Cardiac fibroblast (primary cell): ENCODE results near the gene EDIL3.
A peak's percentile ranks its signal among the peaks of the same experiment; 100 is the strongest.

Experiments
- DNase-seq, 2 donors: peaks; one replicate each; pipeline versions ENCODE4 v3.0.0 to v3.0.0-alpha.2; 2010; ENCODE audit warnings: low read depth in 2 of 2
- H3K4me3 ChIP-seq, 2 donors: replicated peaks in 1 of 2; 1 replicate in 1 of 2; 2 replicates in 1 of 2; pipeline ENCODE4 v1.5.1; 2011; ENCODE audit warnings: low read depth in 2 of 2, low read length in 2 of 2, mild to moderate bottlenecking in 2 of 2, moderate library complexity in 1 of 2
- TF ChIP-seq, protein P1 (sequence below): IDR thresholded peaks from one replicate; pipeline ENCODE4 v1.5.1; 2011; ENCODE audit warnings: low read depth, mild to moderate bottlenecking, low read length, inconsistent platforms

The EDIL3 gene

DNA sequence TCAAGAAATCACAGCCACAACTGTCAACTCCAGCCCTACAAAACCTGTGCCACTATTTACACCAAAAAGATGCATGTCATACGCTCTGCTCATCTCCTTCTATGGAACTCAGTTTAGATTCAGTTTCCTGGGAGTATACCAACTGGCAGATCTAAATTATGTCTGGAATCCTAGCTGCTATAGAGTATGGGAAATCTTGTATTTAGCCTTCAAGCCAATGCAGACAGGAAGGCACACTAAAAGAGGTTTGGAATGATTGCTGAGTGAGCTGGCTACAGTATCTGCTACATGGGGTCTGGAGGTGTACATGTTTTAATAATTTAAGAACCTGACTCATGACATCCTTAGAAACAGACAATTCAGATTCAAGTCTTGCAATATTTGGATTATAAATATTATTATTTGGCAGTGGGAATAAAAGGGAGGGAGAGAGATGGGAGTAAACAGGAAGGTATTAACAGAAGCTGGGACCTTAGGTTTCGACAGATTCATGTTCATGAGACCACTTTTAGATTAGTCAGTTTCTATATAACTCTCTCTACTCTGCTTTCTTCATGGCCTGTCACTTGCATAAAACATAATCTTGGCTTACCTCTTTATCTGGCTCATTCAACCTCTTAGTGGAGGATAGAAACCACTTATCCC lies 485.2 kb downstream of the EDIL3 start:
- DNase-seq: peak; percentile 16 to 43
- TF ChIP-seq, protein P1, sequence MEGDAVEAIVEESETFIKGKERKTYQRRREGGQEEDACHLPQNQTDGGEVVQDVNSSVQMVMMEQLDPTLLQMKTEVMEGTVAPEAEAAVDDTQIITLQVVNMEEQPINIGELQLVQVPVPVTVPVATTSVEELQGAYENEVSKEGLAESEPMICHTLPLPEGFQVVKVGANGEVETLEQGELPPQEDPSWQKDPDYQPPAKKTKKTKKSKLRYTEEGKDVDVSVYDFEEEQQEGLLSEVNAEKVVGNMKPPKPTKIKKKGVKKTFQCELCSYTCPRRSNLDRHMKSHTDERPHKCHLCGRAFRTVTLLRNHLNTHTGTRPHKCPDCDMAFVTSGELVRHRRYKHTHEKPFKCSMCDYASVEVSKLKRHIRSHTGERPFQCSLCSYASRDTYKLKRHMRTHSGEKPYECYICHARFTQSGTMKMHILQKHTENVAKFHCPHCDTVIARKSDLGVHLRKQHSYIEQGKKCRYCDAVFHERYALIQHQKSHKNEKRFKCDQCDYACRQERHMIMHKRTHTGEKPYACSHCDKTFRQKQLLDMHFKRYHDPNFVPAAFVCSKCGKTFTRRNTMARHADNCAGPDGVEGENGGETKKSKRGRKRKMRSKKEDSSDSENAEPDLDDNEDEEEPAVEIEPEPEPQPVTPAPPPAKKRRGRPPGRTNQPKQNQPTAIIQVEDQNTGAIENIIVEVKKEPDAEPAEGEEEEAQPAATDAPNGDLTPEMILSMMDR: no peak
- no peak overlapping the region for H3K4me3 ChIP-seq

DNA sequence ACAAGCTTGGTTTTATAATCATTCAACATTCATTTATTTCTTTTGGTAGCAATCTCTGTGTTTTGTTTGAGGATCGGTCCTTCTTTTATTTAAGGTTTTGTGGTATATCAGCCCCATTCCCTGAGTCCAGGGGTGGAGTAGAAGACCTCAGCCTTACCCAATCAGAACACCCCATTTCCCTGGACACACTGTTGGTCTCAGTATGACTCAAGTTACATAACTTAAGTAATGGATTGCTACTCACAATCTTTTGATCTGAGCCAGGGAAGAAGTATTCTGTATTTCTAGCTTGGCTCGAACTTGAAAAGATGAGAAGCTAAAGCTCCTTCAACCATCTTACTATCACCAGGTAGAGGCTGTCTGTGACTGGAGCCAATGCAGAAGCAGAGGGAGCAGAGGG lies 488.8 kb downstream of the EDIL3 start:
- DNase-seq: peak in 1 of 2 donors; percentile 70
- no peak overlapping the region for H3K4me3 ChIP-seq
- TF ChIP-seq, protein P1: no peak

GRCh38 chr5:83891261-83891660 lies 493.4 kb downstream of the EDIL3 start:
- DNase-seq: peak in 1 of 2 donors; percentile 18
- H3K4me3 ChIP-seq: no peak overlapping the region
- TF ChIP-seq, protein P1: no peak
